Loucy (cell line): ENCODE measurements around the gene TRIM40.

Experiments
- EZH2phosphoT487 ChIP-seq: fragments of 200-600 bp; IDR thresholded peaks from 2 replicates; pipeline ENCODE4 v1.6.1; 2018; ENCODE audit warnings: antibody characterized with exemption, mild to moderate bottlenecking, moderate library complexity, borderline replicate concordance
- TF ChIP-seq, protein P1 (sequence below): fragments of 200-600 bp; sonication (generic); conservative IDR thresholded peaks from 2 replicates; pipeline ENCODE4 v1.5.1; 2014; ENCODE audit warnings: mild to moderate bottlenecking, antibody characterized with exemption, low read length

DNA sequence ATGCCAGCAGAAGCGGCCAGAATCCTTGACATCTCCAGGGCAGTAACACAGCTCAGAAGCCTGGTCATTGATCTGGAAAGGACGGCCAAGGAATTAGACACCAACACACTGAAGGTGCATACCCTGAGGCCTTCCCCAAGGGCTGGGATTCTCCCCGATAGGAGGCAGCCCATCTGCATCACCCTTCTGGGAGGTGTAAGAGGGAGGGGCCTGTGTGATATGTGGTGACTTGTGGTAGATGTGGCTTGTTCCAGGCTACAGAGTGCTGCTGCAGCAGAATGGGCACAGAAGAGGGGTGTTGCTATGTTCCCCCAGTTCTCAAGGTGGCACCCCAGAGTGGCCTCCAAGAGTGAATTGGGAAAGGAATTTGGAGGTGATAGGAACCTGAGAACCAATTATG, 11.2 kb downstream of the TRIM40 start:
- TF ChIP-seq, protein P1, sequence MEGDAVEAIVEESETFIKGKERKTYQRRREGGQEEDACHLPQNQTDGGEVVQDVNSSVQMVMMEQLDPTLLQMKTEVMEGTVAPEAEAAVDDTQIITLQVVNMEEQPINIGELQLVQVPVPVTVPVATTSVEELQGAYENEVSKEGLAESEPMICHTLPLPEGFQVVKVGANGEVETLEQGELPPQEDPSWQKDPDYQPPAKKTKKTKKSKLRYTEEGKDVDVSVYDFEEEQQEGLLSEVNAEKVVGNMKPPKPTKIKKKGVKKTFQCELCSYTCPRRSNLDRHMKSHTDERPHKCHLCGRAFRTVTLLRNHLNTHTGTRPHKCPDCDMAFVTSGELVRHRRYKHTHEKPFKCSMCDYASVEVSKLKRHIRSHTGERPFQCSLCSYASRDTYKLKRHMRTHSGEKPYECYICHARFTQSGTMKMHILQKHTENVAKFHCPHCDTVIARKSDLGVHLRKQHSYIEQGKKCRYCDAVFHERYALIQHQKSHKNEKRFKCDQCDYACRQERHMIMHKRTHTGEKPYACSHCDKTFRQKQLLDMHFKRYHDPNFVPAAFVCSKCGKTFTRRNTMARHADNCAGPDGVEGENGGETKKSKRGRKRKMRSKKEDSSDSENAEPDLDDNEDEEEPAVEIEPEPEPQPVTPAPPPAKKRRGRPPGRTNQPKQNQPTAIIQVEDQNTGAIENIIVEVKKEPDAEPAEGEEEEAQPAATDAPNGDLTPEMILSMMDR, result no peak
- TF ChIP-seq EZH2phosphoT487, result no peak
